Skeletal muscle satellite cell (primary cell): ENCODE data around the gene CHD9NB. TPM values are rescaled to one million over a fixed set of nuclear protein-coding genes. Genes with fewer than 3 reads are reported as not detected.
A peak's percentile ranks its signal among the peaks of the same experiment; 100 is the strongest.

Source experiments
- H3K27me3 ChIP-seq: 2 replicates; pipeline ENCODE4 v1.7.0; 2013; ENCODE audit warnings: low read length; ENCODE audit not compliant: control insufficient read depth, insufficient read depth
- H3K36me3 ChIP-seq: 2 replicates; pipeline ENCODE4 v1.7.0; 2013; ENCODE audit warnings: mild to moderate bottlenecking, control low read depth, low read length; ENCODE audit not compliant: insufficient read depth
- H3K4me1 ChIP-seq: 2 replicates; pipeline ENCODE4 v1.7.0; 2013; ENCODE audit warnings: low read length; ENCODE audit not compliant: control insufficient read depth, insufficient read depth
- H3K4me2 ChIP-seq: 2 replicates; pipeline ENCODE4 v1.7.0; 2013; ENCODE audit warnings: mild to moderate bottlenecking, low read length
- H3K4me3 ChIP-seq: 2 replicates; pipeline ENCODE4 v1.7.0; 2013; ENCODE audit warnings: low read length
- H3K9ac ChIP-seq: 2 replicates; pipeline ENCODE4 v1.7.0; 2013; ENCODE audit warnings: mild to moderate bottlenecking, low read depth, low read length, moderate library complexity
- H3K9me3 ChIP-seq: replicated peaks from 2 replicates; pipeline ENCODE4 v1.7.0; 2013; ENCODE audit warnings: mild to moderate bottlenecking, control low read depth, low read length
- total RNA-seq: library from RNA; depleted of rRNA; stranded (reverse); fragments of >200 nt; gene quantifications from 2 replicates; pipeline ENCODE4 v1.2.3, GENCODE V29; 2012; rRNA removed

CHD9NB gene
- total RNA-seq: 0.87 and 1.3 TPM in 2 replicates

DNA sequence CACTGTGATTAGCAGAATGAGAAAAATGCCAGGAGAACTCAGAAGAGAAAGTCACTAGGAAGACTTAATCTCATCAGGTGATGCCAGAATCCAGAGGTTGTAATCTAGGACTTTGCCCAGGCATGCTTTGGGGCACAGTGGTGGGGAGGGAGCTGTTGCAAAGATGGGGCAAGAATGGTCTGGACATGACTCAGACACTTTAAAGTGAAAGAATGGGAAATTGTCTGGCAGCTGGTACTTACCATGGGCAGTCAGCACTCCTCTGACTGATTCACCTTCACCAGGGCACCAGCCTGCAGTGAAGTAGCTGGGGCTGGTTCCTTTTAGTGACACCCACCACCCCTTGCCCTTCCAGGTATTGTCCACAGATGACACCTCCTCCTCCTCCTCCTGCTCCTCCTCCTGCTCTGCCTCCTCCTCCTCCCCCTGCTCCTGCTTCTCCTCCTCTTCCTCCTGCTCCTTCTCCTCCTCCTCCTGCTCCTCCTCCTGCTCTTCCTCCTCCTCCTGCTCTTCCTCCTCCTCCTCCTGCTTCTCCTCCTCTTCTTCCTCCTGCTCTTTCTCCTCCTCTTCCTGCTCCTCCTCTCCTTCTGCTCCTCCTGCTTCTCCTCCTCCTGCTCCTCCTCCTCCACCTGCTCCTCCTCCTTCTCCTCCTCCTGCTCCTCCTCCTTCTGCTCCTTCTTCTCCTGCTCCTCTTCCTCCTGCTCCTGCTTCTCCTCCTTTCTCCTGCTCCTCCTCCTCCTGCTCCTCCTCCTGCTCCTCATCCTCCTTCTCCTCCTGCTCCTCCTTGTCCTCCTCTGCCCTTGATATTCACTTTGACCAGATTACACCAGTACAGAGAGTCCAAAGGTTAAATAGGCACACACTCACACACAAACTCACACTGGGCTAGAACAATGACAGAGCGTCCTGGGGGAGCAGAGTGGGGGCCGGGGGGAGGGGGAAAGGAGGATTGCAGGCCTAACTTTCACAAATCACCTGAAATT lies at the start of gene CHD9NB:
CHD9NB (minus strand) TSS at position 379 of the 983 bp plus-strand sequence. CDS start 8,739 bp downstream, outside the sequence.
- H3K9me3 ChIP-seq: no peaks in the 10 kb centered on the region
- no peaks in the 10 kb centered on the region for H3K36me3 ChIP-seq
- H3K4me3 ChIP-seq: peak within 1 kb of the TSS; percentile 55
- peaks cover 32% of the 10 kb centered on the region for H3K4me1 ChIP-seq
- peak within 1 kb of the TSS; percentile 73 for H3K4me2 ChIP-seq
- H3K27me3 ChIP-seq: no peaks in the 10 kb centered on the region
- H3K9ac ChIP-seq: peak within 1 kb of the TSS; percentile 41

DNA sequence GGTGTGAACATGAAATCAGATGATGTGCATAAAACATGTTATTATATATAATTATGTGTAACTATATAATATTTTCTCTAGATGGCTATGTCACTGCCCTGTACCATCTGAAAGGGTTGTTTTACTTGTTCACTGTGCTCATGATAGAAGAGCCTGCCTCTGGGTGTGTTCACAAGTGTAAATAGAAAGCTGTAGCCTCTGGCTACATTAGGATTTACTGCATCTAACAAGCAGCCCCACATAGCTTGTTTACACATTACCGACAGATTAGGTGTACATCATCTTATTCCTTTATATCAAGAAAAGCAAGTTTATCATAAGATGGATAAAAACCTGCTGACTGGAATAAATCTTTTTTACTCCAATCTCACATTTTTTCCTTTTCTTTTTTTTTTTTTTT lies 48.2 kb upstream of the CHD9NB start:
- Histone ChIP-seq H3K4me3 (no peak overlapping the region), H3K36me3 (peaks cover under 1% of the 10 kb centered on the region), H3K9ac (no peak overlapping the region), H3K9me3 (no peaks in the 10 kb centered on the region), H3K27me3 (no peaks in the 10 kb centered on the region), H3K4me2 (no peak overlapping the region), H3K4me1 (peaks cover 35% of the 10 kb centered on the region)

DNA sequence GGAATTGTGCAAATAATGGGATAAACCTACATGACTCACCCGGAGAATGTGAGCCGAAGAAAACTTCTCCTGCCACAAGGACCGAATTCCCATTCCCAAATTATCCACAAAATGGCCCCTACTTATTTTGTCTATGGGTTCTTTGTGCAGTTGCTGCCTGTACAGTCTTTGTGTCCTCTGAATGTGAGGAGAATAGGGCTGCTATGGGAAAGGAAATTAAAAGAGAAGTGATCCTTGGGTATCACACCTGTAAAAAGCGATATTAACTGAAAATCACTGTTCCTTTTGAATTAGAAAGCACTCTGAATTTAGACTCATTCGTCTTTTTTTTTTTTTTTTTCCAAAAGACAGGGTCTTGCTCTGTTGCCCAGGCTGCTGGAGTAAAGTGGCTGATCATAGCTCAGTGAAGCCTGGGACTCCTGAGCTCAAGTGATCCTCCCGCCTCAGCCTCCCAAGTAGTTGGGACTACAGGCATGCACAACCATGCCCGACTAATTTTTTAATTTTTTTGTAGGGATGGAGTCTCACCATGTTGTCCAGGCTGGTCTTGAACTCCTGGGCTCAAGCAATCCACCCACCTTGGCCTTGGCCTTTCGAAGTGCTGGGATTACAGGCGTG lies 47.5 kb upstream of the CHD9NB start:
- Histone ChIP-seq H3K36me3 (no peaks in the 10 kb centered on the region), H3K4me2 (peak overlapping the region; percentile 88), H3K4me3 (peak overlapping the region; percentile 67), H3K9me3 (no peaks in the 10 kb centered on the region), H3K4me1 (peaks cover 35% of the 10 kb centered on the region), H3K27me3 (no peaks in the 10 kb centered on the region), H3K9ac (peak overlapping the region; percentile 82)

DNA sequence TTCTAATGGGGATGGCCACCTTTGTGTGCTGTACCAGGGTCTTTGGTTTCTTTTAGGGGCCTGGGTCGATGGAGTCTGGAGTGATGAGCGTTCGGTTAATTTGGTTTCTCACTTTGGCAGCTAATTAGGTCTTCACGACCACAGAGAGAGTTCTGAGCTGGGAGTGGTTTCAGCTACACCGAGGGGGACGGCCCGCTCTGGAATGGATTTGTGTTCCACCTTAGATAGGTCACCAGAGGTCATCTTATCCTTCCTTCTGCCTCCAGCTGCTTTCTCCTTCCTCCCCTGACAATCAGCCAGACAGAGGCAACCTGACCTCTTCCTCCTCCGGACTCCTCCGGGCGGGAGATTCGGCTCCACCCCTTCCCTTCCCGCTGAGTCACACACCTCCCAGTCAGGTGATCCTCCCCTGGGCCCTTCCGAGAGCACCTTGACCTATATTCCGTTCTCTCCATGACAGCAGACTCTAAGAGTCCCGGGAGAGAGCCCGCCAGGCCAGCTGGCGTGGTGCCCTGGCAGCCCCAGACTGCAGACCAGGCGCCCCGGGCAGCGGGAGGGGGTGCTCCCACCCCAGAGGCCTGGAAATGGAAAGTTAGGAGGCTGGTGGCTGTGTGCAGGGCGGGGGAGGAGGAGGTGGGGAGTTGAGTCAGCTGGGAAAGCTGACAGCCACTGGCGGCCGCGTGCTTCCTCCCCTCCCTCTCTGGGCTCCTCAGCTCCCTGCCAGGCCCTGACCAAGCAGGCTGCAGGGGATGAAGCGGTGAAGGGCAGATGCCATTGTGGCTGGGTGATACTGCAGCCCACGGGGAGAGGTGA lies 46.8 kb upstream of the CHD9NB start:
- H3K4me1 ChIP-seq: peaks cover 35% of the 10 kb centered on the region
- H3K27me3 ChIP-seq: no peaks in the 10 kb centered on the region
- peak overlapping the region; percentile 88 for H3K4me2 ChIP-seq
- H3K4me3 ChIP-seq: peak overlapping the region; percentile 67
- no peaks in the 10 kb centered on the region for H3K36me3 ChIP-seq
- H3K9ac ChIP-seq: peak overlapping the region; percentile 82
- H3K9me3 ChIP-seq: no peaks in the 10 kb centered on the region

DNA sequence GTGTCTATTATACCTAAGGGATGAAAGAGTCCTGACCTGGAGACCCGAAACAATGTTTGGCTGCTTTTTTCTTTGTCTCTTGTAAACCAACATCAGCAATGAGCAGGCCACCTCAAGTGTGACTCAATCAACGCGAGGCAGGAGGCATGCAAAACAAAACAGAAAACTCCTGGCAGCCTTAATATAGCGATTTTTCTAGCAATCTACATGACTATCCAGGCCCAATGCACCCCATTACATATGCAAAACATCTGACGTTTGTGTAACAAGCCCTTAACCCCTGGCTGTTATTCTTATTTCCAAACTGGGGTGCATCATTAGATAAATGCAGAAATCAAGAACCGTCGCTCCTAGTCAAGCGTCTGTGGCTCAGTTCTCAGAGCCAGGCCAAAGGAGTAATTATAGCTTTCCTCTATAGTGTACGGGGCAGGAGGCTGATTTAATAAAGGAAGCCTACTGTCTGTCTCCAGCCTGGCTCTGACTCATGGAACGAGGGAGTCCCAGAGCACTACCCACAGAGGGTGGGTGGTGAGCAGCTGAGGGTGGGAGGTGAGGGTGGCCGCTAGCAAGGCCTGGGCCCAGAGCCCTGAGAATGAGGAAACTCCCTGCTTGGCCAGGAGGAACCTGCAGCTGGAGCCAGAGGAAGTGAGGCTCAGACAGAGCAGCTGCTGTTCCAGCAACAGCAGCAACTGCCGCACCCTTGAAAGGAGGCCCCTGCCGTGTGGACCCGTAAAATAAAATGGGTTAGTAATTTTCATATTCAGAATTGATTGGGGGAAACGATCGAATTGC lies 46.0 kb upstream of the CHD9NB start:
- peak overlapping the region; percentile 82 for H3K9ac ChIP-seq

DNA sequence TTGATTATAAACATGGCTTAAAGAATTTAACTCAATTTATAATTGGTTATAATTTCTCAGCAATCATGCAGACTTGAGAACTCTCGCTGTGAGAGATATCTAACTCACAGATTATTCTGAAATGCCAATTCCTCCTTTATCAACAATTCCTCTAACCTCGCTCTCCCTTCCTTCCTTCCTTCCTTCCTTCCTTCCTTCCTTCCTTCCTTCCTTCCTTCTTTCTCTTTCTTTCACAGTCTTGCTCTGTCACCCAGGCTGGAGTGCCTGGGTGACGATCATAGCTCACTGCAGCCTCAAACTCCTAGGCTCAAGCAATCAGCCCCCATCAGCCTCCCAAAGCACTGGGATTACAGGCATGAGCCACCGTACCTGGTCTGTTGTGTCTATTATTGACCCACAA lies 44.5 kb upstream of the CHD9NB start:
- Histone ChIP-seq H3K4me1 (peaks cover 45% of the 10 kb centered on the region), H3K36me3 (no peaks in the 10 kb centered on the region), H3K4me3 (no peak overlapping the region), H3K4me2 (no peak overlapping the region), H3K9ac (no peak overlapping the region), H3K9me3 (no peaks in the 10 kb centered on the region), H3K27me3 (no peaks in the 10 kb centered on the region)

More for the DNA sequence above, 46.0 kb upstream of the CHD9NB start:
- Histone ChIP-seq H3K4me3 (peak overlapping the region; percentile 67), H3K4me2 (peak overlapping the region; percentile 88), H3K4me1 (peaks cover 40% of the 10 kb centered on the region), H3K27me3 (no peaks in the 10 kb centered on the region), H3K36me3 (no peaks in the 10 kb centered on the region), H3K9me3 (no peaks in the 10 kb centered on the region)

DNA sequence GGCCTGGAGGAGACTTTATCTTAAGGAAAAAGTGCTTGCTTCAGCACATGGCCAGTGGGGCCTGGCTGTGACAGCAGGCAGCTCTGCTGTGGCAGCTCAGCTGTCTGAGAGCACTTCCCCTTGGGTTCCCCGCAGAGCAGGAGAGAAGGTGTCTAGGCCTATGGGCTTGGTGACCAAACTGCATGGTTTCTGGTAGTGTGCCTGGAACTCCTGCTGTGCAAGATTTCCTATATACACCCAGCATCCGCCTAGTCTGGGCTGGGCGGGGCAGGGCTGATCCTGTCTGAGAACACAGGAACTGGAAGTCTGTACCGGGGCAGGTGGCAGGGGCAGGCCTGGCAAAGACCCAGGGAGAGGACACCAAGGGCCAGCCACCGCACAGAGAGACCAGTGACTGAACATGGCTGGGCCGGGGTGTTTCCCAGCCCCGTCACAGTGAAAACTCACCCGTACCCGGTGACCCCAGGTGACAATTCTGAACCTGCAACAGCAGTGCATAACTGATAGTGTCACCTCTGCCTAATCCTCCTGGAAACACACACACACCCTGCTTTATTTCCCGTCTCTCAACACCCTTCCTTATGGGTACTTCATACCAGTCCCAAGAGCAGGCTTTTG lies 41.4 kb upstream of the CHD9NB start:
- Histone ChIP-seq H3K27me3 (no peaks in the 10 kb centered on the region), H3K36me3 (no peaks in the 10 kb centered on the region), H3K9me3 (no peaks in the 10 kb centered on the region), H3K4me1 (peaks cover 61% of the 10 kb centered on the region), H3K4me2 (no peak overlapping the region), H3K4me3 (no peak overlapping the region), H3K9ac (no peak overlapping the region)

DNA sequence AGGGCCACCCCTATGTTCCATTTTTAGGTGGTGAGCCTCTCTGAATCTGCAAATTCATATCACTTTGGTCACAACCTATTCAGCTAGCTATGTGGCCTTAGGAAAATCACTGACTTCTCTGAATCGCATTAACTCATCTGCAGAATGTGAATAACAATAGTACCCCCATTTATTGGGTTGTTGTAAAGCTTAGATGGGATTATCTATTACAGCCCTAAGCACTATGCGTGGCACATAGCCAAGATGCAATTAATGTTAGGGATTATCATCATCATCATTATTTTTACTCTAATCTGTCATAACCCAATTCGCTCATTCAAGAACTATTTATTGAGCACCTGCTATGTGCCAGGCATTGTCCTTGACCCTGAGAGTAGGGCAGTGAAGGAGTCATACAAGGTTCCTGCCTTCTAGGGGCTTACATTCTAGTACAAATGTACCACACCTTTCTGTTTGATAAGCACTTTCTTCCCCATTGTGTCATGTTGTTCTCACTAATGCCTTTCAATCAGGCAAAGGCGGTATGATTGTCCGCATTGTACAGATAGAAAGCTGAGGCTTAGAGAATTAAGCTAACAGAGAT lies 40.6 kb upstream of the CHD9NB start:
- no peaks in the 10 kb centered on the region for H3K9me3 ChIP-seq
- peaks cover 52% of the 10 kb centered on the region for H3K4me1 ChIP-seq
- no peak overlapping the region for H3K9ac ChIP-seq

DNA sequence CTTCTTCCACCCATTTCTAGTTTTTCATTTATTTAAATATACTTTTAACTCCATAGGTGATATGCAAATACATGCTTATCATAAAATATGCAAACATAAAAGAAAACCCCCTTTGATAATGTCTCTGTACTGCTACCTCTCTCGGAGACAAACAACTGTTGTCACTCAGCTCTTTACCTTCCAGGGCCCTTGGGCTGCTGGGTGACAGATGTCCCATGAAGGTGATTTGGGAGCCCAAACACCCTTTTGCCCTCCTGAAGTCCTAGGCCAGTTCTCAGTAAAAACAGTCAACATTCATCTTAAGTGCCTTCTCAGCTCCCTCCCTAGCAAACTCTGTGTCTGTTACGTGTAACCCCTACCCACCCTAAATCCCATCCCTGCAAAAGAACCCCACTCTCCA lies 39.6 kb upstream of the CHD9NB start:
- H3K9me3 ChIP-seq: no peaks in the 10 kb centered on the region
- H3K27me3 ChIP-seq: no peaks in the 10 kb centered on the region
- H3K9ac ChIP-seq: no peak overlapping the region
- H3K36me3 ChIP-seq: no peaks in the 10 kb centered on the region
- H3K4me1 ChIP-seq: peaks cover 46% of the 10 kb centered on the region
- H3K4me2 ChIP-seq: peak overlapping the region; percentile 76
- no peak overlapping the region for H3K4me3 ChIP-seq

More for the DNA sequence above, 40.6 kb upstream of the CHD9NB start:
- no peaks in the 10 kb centered on the region for H3K27me3 ChIP-seq
- no peaks in the 10 kb centered on the region for H3K36me3 ChIP-seq
- H3K4me2 ChIP-seq: no peak overlapping the region
- H3K4me3 ChIP-seq: no peak overlapping the region
